IPS-18a (cell line): Measurements from ENCODE around the gene TFAP2E.
A peak's percentile ranks its signal among the peaks of the same experiment; 100 is the strongest.
"Not testable (repeated sequence)": the region's sequence is repeated elsewhere in the genome, so short reads cannot be mapped to it uniquely, and the experiment has no call there.

ENCODE experiments used
- H3K27ac ChIP-seq: one replicate; pipeline ENCODE4 v1.5.1; 2013; ENCODE audit warnings: low read length
- H3K27me3 ChIP-seq: one replicate; pipeline ENCODE4 v1.6.1; 2013; ENCODE audit warnings: mild to moderate bottlenecking, low read length; ENCODE audit not compliant: control insufficient read depth, insufficient read depth
- H3K36me3 ChIP-seq: one replicate; pipeline ENCODE4 v1.6.1; 2013; ENCODE audit warnings: low read depth, low read length; ENCODE audit not compliant: control insufficient read depth
- H3K4me1 ChIP-seq: one replicate; pipeline ENCODE4 v1.6.1; 2013; ENCODE audit warnings: low read depth, low read length; ENCODE audit not compliant: control insufficient read depth
- H3K4me3 ChIP-seq: one replicate; pipeline ENCODE4 v1.5.1; 2013; ENCODE audit warnings: low read length
- H3K9ac ChIP-seq: one replicate; pipeline ENCODE4 v1.6.1; 2013; ENCODE audit warnings: mild to moderate bottlenecking, low read length, moderate library complexity
- H3K9me3 ChIP-seq: one replicate; pipeline ENCODE4 v1.6.1; 2013; ENCODE audit warnings: low read depth, low read length; ENCODE audit not compliant: control insufficient read depth

Gene TFAP2E

DNA sequence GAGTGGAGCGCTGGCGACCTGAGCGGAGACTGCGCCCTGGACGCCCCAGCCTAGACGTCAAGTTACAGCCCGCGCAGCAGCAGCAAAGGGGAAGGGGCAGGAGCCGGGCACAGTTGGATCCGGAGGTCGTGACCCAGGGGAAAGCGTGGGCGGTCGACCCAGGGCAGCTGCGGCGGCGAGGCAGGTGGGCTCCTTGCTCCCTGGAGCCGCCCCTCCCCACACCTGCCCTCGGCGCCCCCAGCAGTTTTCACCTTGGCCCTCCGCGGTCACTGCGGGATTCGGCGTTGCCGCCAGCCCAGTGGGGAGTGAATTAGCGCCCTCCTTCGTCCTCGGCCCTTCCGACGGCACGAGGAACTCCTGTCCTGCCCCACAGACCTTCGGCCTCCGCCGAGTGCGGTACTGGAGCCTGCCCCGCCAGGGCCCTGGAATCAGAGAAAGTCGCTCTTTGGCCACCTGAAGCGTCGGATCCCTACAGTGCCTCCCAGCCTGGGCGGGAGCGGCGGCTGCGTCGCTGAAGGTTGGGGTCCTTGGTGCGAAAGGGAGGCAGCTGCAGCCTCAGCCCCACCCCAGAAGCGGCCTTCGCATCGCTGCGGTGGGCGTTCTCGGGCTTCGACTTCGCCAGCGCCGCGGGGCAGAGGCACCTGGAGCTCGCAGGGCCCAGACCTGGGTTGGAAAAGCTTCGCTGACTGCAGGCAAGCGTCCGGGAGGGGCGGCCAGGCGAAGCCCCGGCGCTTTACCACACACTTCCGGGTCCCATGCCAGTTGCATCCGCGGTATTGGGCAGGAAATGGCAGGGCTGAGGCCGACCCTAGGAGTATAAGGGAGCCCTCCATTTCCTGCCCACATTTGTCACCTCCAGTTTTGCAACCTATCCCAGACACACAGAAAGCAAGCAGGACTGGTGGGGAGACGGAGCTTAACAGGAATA, 4.2 kb downstream of the TFAP2E start:
- no peak overlapping the region for H3K9ac ChIP-seq
- H3K27ac ChIP-seq, result no peak overlapping the region
- peaks cover 4% of the 10 kb centered on the region for H3K4me1 ChIP-seq
- no peaks in the 10 kb centered on the region for H3K9me3 ChIP-seq
- H3K4me3 ChIP-seq, result peak overlapping the region; percentile 50
- H3K27me3 ChIP-seq, result peaks cover 75% of the 10 kb centered on the region
- H3K36me3 ChIP-seq, result no peaks in the 10 kb centered on the region

DNA sequence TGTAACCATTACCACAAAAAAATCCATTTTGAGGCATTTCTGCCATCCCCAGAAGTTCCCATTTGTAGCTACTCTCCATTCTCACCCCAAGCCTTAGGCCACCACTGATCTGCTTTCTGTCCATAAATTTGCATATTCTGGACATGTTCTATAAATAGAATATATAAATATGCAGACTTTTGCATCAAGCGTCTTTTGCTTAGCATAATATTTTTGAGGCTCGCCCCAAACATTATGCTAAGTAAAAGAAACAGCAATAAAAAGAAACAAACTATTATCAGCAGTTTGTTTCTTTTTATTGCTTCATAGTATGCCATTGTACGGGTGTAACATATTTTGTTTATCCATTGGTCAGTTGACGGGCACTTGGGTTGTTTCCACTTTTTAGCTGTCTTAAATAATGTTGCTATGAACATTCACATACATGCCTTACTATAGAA, 7.9 kb downstream of the TFAP2E start:
- no peak overlapping the region for H3K9ac ChIP-seq
- H3K9me3 ChIP-seq, result no peaks in the 10 kb centered on the region
- H3K27ac ChIP-seq, result no peak overlapping the region
- H3K36me3 ChIP-seq, result no peaks in the 10 kb centered on the region
- peaks cover 38% of the 10 kb centered on the region for H3K27me3 ChIP-seq
- peaks cover 4% of the 10 kb centered on the region for H3K4me1 ChIP-seq
- no peak overlapping the region for H3K4me3 ChIP-seq

DNA sequence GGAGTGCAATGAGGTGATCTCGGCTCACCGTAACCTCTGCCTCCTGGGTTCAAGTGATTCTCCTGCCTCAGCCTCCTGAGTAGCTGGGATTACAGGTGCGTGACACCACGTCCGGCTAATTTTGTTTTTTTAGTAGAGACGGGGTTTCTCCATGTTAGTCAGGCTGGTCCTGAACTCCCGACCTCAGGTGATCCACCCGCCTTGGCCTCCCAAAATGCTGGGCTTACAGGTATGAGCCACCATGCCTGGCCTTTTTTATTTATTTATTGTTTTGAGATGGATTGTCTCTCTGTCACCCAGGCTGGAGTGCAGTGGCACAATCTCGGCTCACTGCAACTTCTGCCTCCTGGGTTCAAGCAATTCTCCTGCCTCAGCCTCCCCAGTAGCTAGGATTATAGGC, 8.5 kb downstream of the TFAP2E start:
- not testable (repeated sequence) for H3K36me3 ChIP-seq, H3K4me1 ChIP-seq, H3K27ac ChIP-seq, H3K9me3 ChIP-seq, H3K9ac ChIP-seq, H3K4me3 ChIP-seq
- H3K27me3 ChIP-seq, result peaks cover 32% of the 10 kb centered on the region

DNA sequence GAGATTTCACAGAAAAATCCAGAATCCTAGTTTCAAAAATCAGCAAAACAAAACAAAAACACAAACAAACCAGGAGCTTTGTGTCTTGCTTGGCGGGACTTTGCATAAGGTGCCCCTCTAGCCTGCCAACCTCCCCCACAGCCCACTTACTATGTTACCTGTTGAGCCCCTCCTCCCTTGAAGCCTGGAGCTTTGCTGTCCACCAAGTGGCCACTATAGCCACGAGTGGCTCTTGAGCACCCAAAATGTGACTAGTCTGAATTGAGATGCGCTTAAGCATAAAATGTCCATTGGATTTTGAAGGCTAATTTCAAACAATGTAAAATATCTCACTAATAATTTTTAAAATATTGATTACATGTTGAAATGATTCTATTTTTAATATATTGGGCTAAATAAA, 12.2 kb downstream of the TFAP2E start:
- no peaks in the 10 kb centered on the region for H3K36me3 ChIP-seq
- no peak overlapping the region for H3K4me3 ChIP-seq
- no peaks in the 10 kb centered on the region for H3K27me3 ChIP-seq
- H3K9me3 ChIP-seq, result no peaks in the 10 kb centered on the region
- no peak overlapping the region for H3K27ac ChIP-seq
- H3K9ac ChIP-seq, result no peak overlapping the region
- no peaks in the 10 kb centered on the region for H3K4me1 ChIP-seq

DNA sequence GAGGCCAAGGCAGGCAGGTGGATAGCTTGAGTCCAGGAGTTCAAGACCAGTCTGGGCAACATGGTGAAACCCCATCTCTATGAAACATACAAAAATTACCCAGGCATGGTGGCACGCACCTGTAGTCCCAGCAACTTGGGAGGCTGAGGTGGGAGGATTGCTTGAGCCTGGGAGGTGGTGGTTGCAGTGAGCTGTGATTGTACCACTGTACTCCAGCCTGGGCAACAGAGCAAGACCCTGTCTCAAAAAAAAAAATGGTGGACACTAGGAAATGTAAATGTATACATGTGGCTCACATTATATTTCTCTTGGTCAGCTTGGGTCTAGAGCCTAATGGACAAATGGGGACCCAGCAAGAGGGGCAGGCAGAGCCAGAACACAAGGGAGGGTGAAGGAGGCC, 12.7 kb downstream of the TFAP2E start:
- H3K4me3 ChIP-seq, H3K4me1 ChIP-seq, H3K27me3 ChIP-seq, H3K36me3 ChIP-seq, H3K9me3 ChIP-seq, H3K27ac ChIP-seq, H3K9ac ChIP-seq: not testable (repeated sequence)

DNA sequence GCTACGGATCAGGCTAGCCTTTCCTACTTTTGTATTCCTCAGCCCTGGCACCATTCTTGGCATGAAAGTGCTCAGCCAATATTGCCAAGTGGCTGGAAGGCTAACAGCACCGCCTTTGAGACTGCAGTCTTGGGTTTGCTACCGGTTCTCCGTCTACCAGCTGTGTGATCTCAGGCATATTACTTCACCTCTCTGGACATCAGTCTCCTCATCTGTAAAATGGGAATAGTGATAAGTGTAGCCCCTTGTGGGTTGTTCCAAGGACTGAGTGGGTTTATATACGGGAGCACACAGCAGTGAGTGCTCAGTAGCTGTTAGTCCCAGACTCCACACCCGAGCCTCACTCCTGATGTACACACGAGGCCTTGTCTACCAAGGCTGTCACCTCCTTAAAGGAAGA, 13.7 kb downstream of the TFAP2E start:
- Histone ChIP-seq H3K36me3 (no peaks in the 10 kb centered on the region), H3K4me3 (no peak overlapping the region), H3K4me1 (no peaks in the 10 kb centered on the region), H3K27me3 (no peaks in the 10 kb centered on the region), H3K9me3 (no peaks in the 10 kb centered on the region), H3K27ac (no peak overlapping the region), H3K9ac (no peak overlapping the region)

DNA sequence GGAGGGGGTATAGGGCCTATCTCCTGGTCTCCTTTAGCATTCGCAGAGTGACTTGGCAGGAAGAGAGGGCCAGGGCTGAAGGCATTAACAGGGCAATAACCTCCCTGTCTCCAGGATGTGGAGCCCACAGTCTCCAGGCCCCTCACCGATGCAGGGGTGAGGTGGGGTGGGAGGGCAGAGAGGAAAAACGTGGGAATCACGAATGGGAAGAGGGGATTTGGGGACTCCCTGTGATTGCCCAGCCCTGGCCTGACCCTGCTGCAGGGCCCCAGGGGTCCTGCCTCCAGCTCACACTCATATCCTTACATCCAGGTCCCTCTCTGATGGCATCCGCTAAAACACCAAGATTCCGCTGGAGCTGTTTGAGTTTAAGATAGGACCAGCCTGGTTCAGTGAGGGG, 14.6 kb downstream of the TFAP2E start:
- Histone ChIP-seq H3K27me3 (no peaks in the 10 kb centered on the region), H3K4me1 (no peaks in the 10 kb centered on the region), H3K4me3 (no peak overlapping the region), H3K9ac (no peak overlapping the region), H3K27ac (no peak overlapping the region), H3K9me3 (no peaks in the 10 kb centered on the region), H3K36me3 (no peaks in the 10 kb centered on the region)

DNA sequence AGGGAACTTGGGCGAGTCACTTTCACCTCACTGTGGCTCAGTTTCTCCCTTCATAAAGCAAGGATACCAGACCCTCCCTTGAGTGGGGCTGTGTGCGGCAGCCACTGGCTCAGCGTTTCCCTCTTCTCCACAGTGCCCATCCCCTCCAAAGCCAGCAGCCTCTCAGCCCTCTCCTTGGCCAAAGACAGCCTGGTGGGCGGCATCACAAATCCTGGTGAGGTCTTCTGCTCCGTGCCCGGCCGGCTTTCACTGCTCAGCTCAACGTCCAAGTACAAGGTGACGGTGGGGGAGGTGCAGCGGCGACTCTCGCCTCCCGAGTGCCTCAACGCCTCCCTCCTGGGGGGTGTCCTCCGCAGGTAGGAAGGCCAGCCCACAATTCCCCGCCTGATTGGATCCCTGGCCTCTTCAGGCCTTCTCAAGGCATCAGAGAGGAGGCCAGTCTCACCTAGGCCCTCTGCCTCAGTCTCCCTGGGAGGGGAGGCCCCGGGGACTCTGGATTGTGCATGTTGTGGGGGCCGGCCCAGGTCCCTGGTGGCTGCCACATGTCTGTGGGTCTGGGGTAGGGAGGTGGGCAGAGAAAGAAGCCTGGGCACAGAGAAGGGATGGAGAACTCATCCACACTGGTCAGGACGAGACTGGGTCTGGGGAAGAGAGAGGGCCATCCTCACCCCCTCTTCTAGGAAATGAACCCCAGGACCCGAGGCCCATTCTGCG, 15.2 kb downstream of the TFAP2E start:
- Histone ChIP-seq H3K36me3 (no peaks in the 10 kb centered on the region), H3K9ac (no peak overlapping the region), H3K4me1 (no peaks in the 10 kb centered on the region), H3K27me3 (no peaks in the 10 kb centered on the region), H3K4me3 (no peak overlapping the region), H3K27ac (no peak overlapping the region), H3K9me3 (no peaks in the 10 kb centered on the region)

DNA sequence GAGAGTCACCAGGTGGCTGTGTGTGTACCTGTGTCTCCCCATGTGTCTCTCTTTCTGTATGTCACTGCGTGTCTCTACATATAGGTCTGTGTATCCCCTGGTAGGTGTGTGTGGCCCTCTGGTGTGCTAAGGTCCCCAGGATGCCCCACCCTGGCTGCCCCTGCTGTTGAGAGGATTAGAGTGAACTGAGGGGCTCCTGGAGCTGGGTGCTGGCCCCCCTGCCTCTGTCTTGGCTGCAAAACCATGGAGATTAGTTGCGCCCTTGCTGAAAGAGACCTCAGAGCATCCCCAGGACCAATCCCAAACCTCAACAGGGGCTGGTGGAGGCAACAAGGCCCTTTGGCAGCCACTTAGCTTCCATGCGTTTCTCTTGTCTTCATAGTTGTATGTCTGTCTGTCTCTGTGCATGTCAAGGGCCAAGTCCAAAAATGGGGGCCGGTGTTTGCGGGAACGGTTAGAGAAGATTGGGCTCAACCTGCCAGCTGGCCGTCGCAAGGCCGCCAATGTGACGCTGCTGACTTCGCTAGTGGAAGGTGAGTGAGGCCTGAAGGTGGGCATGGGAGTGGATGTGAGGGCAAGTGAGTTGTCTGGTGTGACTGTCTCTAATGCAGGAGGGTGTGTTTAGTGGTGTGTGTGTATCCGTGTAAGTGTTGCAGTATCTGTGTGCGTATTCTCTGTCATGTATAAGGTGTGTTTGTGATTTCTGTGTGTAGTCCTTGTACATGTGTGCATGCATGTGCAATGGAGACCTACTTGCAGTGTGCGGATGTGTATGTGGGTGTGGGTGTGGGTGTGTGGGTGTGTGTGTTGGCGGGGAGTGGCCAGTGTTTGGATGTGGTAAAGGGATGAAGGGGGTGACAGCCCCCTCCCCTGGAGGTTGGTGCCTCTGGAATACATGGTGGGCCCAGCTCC, 16.7 kb downstream of the TFAP2E start:
- H3K27me3 ChIP-seq, result no peaks in the 10 kb centered on the region
- no peak overlapping the region for H3K4me3 ChIP-seq
- H3K36me3 ChIP-seq, result no peaks in the 10 kb centered on the region
- H3K27ac ChIP-seq, result no peak overlapping the region
- no peaks in the 10 kb centered on the region for H3K9me3 ChIP-seq
- H3K4me1 ChIP-seq, result no peaks in the 10 kb centered on the region
- no peak overlapping the region for H3K9ac ChIP-seq

DNA sequence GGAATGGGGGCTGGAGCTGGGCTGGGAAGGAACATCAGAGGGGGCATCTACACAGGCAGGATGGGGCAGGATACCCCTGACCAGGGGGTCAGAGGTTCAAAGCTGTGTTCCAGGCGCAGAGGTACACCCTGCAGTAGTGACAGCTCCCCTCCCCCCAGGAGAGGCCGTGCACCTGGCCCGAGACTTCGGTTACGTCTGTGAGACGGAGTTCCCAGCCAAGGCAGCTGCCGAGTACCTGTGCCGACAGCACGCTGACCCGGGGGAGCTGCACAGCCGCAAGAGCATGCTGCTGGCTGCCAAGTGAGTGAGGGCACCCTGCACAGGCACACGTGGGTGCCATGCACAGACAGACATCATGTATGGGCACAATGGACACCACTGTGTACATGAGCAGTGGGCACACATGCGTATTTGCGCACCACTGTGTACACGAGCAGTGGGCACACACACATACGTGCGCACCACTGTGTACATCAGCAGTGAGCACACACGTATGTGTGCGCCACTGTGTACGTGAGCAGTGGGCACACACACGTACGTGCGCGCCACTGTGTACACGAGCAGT, 17.4 kb downstream of the TFAP2E start:
- H3K27me3 ChIP-seq, result no peaks in the 10 kb centered on the region
- no peaks in the 10 kb centered on the region for H3K4me1 ChIP-seq
- H3K9me3 ChIP-seq, result no peaks in the 10 kb centered on the region
- no peak overlapping the region for H3K9ac ChIP-seq
- no peak overlapping the region for H3K27ac ChIP-seq
- no peaks in the 10 kb centered on the region for H3K36me3 ChIP-seq
- no peak overlapping the region for H3K4me3 ChIP-seq

DNA sequence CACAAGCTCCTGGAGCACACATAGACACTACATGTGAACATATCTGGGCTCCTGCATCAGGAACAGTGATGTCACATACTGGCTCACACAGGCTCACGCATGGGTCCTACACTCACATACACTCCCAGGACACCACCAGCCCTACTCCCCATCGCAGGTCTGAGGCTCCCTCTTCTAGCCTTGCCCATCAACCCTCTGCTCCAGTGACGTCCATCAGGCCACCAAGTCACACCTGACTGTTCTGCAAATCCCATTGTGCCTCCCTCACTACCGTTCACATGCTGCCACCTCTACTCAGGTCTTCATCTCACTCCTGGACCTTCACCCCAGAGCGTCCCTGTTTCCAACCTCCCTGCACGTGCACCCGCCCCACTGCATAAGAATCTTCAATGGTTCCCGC, 18.1 kb downstream of the TFAP2E start:
- Histone ChIP-seq H3K36me3 (no peaks in the 10 kb centered on the region), H3K9ac (no peak overlapping the region)

More for the DNA sequence above, 18.1 kb downstream of the TFAP2E start:
- Histone ChIP-seq H3K27ac (no peak overlapping the region), H3K4me3 (no peak overlapping the region), H3K4me1 (no peaks in the 10 kb centered on the region), H3K27me3 (no peaks in the 10 kb centered on the region), H3K9me3 (no peaks in the 10 kb centered on the region)
